GM19438 (cell line): ENCODE results near the gene SSPN.
A peak's percentile ranks its signal among the peaks of the same experiment; 100 is the strongest.

Experiments used
- ATAC-seq: cut with Tn5 transposase; IDR thresholded peaks from one replicate; pipeline ENCODE4 v1.9.1; 2021; ENCODE audit warnings: low read depth; ENCODE audit not compliant: unreplicated experiment

Gene SSPN

GRCh38 chr12:26195250-26195640 is at the start of gene SSPN:
Gene SSPN, plus strand, starts transcription at chr12:26195573. Its CDS starts 100 bp downstream, at chr12:26195673.
- peak; percentile 48 for ATAC-seq

GRCh38 chr12:26148291-26148690 is 47.1 kb upstream of the SSPN start:
- ATAC-seq, result no peak

- no peak for ATAC-seq
These were observed 45.3 kb upstream of the SSPN start for GRCh38 chr12:26149968-26150500.

- ATAC-seq, result no peak
These were observed 44.5 kb upstream of the SSPN start for GRCh38 chr12:26150736-26151450.

- ATAC-seq, result no peak
These were observed 42.8 kb upstream of the SSPN start for GRCh38 chr12:26152507-26153102.

- ATAC-seq, result no peak
These were observed 41.8 kb upstream of the SSPN start for GRCh38 chr12:26153421-26154154.

GRCh38 chr12:26156201-26156871 is 39.0 kb upstream of the SSPN start:
- peak; percentile 83 for ATAC-seq

GRCh38 chr12:26157001-26157400 is 38.4 kb upstream of the SSPN start:
- peak; percentile 33 for ATAC-seq

GRCh38 chr12:26158078-26158764 is 37.2 kb upstream of the SSPN start:
- ATAC-seq, result no peak

- no peak for ATAC-seq
These were observed 33.2 kb upstream of the SSPN start for GRCh38 chr12:26162174-26162573.

- peak; percentile 68 for ATAC-seq
These were observed 32.5 kb upstream of the SSPN start for GRCh38 chr12:26162905-26163304.

GRCh38 chr12:26164118-26164517 is 31.3 kb upstream of the SSPN start:
- ATAC-seq, result no peak

GRCh38 chr12:26172013-26172412 is 23.4 kb upstream of the SSPN start:
- ATAC-seq, result no peak

- ATAC-seq, result no peak
These were observed 22.8 kb upstream of the SSPN start for GRCh38 chr12:26172539-26172938.

GRCh38 chr12:26172946-26173552 is 22.3 kb upstream of the SSPN start:
- ATAC-seq, result no peak

GRCh38 chr12:26176725-26177124 is 18.6 kb upstream of the SSPN start:
- no peak for ATAC-seq

- no peak for ATAC-seq
These were observed 18.1 kb upstream of the SSPN start for GRCh38 chr12:26177283-26177682.

- ATAC-seq, result no peak
These were observed 15.5 kb upstream of the SSPN start for GRCh38 chr12:26179826-26180225.

- no peak for ATAC-seq
These were observed 13.0 kb upstream of the SSPN start for GRCh38 chr12:26182377-26182776.
